Ramos (cell line): Measurements from ENCODE around the gene CLPTM1.

Experiments used
- in situ Hi-C: fragments of 300-500 bp; cut with MboI; formaldehyde crosslinking; loops from one replicate; pipeline ENCODE4 v1.14.3; 2022; ENCODE audit warnings: low sequenced_read_pairs; ENCODE audit not compliant: unreplicated experiment

Gene CLPTM1

DNA sequence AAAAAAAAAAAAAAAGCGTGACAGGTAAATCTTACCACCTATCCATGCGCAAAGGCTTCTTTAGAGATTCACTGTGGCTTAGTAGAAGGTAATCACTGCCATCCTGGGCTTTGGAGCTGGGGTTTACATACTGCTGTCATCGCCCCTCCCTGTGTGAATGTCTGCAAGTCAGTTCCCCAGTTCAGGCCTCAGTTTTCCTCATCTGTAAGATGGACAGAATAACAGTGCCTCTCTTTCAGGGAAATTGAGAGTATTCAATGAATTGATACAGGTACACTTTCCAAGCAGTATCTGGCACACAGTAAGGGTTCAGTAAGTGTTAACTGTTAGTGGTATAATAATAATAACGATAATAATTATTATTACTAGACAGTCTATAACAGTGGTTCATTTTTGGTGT lies 48.3 kb downstream of the CLPTM1 start:
- in situ Hi-C loops, result no loop called here

DNA sequence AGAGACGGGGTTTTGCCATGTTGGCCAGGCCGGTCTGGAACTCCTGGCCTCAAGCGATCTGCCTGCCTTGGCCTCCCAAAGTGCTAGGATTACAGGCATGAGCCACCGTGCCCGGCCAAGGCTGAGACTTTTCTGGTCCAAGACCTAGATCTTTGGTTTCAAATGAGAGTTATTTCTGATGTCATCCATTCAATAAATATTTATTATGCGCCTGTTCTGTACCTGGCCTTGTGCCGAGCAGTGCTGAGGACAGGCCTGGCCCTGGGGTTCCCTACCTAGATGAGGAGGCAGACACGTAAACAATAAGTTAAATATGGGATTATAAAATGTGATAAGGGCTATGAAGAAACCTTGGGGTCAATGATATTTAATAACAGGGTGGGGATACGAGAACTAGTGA lies 50.6 kb downstream of the CLPTM1 start:
- in situ Hi-C loops, result no loop called here

DNA sequence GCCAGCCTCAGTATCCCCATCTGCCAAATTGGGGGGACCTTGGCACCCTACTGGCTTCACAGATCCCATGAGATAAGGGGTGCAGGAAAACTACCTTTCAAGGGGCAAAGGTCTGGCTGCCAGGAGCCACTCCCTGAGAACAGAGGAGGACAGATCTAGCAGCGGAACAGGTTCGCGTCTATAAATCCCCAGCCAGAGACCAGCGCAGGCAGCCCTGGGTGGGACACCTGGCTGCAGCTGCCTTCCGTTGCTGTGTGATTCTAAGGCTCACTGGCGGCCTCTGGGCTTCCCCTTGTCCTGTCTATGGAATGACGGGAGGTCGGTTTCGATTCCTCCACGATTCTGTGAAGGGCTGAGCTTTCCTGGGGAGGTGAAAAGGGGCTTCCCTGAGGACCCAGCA lies 53.4 kb downstream of the CLPTM1 start:
- in situ Hi-C loops, result no loop called here

DNA sequence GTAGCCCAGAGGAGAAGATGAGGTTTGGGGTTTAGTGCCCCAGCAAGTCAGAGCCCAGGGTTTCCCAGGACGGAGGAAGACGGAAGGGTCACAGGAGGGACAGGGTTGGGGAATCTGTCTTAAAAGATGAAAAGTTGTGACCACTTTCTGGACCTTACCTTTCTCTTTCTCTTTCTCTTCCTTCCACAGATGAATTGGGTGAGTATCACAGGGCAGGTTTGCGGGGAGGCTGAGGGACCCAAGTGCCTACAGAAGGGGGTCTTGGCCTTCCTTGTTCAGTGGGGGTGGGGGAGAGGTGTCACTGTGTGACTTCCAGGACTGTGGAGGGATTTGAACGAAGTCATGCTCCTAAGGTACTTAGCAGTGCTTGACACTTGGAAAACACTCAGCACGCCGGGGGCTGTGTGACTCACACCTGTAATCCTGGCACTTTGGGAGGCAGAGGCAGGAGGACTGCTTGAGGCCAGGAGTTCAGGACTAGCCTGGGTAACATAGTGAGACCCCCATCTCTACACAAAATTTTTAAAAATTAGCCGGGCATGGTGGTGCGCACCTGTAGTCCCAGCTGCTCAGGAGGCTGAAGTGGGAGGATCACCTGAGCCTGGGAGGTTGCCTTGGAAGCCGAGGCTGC lies 54.6 kb downstream of the CLPTM1 start:
- in situ Hi-C loops, result no loop called here

DNA sequence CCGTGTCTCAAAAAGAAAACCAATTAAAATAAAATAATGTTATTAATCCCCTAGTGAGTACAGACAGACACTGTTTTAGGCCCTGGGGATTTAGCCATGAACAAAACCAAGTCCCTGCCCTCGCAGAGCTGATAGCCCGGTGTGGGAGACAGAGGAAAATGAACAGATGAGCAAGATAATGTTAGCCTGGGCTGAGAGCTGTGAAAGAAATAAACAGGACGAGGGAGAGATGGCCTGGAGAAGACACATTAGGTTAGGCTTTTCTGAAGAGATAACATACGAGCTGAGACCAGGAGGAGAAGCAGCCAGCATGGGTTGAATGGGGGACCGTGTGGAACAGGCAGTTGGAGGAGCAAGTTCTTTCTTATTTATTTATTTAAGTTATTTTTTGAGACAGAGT lies 55.1 kb downstream of the CLPTM1 start:
- in situ Hi-C loops, result no loop called here

DNA sequence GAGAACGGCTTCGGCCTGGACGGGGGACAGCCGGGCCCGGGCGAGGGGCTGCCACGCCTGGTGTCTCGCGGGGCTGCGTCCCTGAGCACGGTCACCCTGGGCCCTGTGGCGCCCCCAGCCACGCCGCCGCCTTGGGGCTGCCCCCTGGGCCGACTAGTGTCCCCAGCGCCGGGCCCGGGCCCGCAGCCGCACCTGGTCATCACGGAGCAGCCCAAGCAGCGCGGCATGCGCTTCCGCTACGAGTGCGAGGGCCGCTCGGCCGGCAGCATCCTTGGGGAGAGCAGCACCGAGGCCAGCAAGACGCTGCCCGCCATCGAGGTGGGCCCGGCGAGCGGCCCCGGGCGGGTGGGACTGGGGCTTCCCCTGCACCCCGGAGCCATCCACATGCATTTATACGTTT lies 56.8 kb downstream of the CLPTM1 start:
- in situ Hi-C loops, result no loop called here

DNA sequence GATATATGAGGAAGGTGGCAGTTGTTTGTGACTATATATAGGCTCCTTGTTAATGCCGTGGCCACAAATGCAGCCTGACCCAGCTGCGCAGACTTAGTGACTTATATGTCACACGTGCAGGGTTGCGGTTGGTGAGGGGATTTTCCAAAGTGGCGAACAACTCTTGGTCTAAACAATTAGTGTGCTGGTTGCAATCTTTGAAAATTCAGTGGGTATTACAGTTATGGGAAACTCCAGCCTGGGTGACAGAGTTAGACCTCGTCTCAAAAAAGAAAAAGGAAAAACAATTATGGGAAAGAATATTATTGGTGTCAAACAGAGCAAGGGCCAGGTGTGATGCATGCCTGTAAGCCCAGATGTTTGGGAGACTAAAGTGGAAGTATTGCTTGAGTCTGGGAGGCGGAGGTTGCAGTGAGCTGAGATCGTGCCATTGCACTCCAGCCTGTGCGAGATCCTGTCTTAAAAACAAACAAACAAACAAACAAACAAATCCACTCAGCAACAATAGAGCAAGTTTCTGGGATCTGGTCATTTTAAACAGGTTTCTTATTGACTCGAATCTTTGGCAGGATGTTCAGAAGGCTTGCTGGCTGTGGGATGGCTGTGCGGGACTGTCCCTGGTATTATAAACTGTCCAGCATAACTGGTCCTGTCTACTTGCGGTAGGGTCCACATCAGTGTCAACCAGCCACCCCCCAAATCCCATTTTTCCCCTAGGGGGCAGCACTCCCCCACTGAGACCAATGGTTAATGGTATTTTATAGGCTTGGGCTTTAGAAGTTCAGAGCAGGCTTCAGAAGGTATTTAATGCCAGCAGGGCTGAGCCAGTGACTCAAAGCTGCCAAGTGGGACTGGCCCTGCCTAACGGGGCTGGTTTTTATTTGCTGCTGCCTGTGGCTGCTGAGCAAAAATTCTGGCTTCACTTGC lies 61.5 kb downstream of the CLPTM1 start:
- in situ Hi-C loops, result no loop called here

DNA sequence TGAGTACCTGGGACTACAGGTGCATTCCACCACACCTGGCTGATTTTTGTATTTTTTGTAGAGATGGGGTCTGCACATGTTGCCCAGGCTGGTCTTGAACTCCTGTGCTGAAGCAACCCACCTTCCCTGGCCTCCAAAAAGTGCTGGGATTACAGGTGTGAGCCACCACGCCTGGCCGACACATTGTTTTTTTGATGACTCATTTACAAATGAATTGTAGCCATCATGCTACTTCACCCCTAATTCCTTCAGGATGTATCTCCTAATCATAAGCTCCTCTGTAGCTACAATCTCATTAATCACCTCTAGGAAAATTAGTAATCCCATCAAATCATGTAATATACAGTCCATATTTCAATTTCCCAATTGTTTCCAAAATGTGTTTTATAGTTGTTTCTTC lies 64.0 kb downstream of the CLPTM1 start:
- in situ Hi-C loops, result no loop called here

DNA sequence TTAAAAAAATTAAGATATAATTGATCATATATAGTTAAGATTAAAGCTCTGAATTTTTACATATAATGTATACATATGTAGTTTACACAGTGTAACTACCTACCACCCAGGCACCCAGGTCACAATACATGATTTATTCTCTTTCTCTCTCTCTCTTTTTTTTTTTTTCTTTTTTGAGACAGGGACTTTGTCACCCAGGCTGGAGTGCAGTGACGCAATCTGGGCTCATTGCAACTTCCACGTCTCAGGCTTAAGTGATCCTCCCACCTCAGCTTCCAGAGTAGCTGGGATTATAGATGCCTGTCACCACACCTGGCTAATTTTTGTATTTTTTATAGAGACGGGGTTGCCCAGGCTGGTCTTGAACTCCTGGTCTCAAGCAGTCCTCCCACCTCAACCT lies 64.9 kb downstream of the CLPTM1 start:
- in situ Hi-C loops, result no loop called here

DNA sequence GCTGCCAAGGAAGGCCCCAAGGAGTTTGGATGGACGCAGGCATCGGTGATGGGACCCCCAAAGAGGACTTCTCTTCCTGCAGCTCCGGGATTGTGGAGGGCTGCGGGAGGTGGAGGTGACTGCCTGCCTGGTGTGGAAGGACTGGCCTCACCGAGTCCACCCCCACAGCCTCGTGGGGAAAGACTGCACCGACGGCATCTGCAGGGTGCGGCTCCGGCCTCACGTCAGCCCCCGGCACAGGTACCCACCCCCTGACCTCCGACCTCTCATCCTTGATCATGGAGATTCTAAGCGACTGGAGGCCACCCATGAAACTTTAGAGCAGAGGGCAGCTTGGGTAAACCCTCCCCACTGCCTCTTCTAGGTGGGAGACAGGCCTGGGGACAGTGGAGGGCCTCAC lies 66.8 kb downstream of the CLPTM1 start:
- in situ Hi-C loops, result no loop called here

DNA sequence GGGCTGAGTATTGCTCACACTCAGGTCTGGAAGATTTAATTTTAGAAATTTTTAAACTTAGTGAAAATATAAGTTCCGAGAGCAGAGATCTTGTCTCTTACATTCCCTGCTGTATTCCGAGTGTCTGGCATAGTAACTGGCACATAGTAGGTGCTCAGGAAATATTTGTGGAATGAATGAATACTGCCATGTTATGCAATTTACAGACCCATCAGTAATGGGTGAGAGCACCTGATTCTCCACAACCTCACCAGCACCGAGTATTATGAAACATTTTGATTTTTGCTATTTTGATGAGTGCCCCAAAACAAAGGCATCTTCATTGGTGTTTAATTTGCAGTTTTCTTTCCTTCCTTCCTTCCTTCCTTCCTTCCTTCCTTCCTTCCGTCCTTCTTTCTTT lies 67.9 kb downstream of the CLPTM1 start:
- in situ Hi-C loops, result no loop called here

DNA sequence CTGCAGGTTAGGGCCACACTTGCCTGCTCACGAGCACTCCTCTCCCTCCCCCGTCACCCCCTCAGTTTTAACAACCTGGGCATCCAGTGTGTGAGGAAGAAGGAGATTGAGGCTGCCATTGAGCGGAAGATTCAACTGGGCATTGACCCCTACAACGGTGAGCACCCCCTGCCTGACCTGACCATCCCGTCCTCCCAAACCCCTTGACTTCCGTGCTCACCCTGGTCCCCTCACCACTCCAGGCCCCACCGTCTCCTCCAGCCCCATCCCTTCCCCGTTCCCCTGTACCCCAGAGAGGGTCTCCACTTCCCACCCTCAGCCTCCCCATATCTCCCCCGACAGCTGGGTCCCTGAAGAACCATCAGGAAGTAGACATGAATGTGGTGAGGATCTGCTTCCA lies 70.1 kb downstream of the CLPTM1 start:
- in situ Hi-C loops, result no loop called here

DNA sequence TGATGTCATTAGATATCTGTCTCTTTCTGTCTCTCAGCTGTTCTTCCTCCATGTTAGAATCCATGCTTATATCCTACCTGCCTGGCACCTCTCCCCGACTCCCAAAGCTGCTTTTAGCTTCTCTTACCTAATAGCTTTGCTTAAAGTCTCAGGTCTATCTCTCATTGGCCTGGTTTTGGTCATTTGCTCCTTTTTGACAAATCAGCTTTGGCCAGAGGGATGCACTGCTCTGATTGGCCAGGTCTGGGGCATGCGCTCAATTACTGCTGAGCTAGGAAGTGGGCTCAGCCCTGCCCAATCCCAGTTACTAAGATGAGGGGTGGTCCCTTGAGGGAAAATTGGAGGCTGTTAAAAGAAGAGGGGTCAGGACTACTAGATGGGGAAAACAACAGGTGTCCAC lies 72.2 kb downstream of the CLPTM1 start:
- in situ Hi-C loops, result no loop called here

DNA sequence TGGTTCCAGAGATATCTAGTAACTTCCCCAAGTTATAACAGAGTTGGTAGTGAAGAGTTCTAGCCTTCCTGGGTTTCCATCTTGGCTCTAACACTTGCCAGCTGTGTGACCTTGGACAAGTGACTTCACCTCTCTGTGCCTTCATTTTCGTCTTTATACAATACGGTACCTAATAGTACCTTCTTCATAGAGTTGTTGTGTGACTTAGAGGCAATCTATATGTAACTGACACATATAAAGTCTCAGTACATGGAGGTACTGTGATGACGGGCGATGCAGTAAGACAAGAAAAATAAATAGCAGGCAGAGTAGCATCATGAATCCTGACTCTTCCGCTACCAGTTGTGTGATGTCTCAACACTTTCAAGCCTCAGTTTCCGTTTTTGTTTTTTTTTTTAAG lies 75.6 kb downstream of the CLPTM1 start:
- in situ Hi-C loops, result no loop called here

DNA sequence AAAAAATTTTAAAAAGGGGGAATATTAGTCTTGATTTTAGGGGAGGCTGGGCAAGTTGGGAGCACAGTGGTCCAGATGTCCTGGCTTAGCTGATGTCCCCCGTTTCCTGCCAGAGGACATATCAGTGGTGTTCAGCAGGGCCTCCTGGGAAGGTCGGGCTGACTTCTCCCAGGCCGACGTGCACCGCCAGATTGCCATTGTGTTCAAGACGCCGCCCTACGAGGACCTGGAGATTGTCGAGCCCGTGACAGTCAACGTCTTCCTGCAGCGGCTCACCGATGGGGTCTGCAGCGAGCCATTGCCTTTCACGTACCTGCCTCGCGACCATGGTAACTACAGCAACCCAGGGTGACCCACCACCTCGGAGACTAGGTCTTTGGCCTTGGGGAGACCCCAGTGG lies 77.2 kb downstream of the CLPTM1 start:
- in situ Hi-C loops, result no loop called here

DNA sequence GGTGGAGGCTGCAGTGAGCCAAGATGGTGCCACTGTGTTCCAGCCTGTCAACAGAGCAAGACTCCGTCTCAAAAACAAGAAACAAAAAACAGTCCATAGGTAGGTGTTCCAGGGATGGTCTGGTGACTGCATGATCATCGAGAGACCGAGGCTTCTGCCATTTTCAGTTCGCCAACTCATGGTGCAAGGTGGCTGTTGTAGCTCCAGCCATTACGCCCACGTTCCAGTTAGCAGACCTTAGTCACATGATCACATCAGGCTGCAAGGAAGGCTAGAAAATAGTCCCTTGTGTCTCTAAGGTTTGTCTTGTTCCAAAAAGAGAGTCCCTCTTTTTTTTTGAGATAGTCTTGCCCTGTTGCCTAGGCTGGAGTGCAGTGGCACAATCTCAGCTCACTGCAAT lies 80.6 kb downstream of the CLPTM1 start:
- in situ Hi-C loops, result no loop called here

DNA sequence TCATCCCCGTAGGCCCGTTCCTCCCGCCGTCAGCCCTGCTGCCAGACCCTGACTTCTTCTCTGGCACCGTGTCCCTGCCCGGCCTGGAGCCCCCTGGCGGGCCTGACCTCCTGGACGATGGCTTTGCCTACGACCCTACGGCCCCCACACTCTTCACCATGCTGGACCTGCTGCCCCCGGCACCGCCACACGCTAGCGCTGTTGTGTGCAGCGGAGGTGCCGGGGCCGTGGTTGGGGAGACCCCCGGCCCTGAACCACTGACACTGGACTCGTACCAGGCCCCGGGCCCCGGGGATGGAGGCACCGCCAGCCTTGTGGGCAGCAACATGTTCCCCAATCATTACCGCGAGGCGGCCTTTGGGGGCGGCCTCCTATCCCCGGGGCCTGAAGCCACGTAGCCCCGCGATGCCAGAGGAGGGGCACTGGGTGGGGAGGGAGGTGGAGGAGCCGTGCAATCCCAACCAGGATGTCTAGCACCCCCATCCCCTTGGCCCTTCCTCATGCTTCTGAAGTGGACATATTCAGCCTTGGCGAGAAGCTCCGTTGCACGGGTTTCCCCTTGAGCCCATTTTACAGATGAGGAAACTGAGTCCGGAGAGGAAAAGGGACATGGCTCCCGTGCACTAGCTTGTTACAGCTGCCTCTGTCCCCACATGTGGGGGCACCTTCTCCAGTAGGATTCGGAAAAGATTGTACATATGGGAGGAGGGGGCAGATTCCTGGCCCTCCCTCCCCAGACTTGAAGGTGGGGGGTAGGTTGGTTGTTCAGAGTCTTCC lies 82.4 kb downstream of the CLPTM1 start:
- in situ Hi-C loops, result no loop called here

DNA sequence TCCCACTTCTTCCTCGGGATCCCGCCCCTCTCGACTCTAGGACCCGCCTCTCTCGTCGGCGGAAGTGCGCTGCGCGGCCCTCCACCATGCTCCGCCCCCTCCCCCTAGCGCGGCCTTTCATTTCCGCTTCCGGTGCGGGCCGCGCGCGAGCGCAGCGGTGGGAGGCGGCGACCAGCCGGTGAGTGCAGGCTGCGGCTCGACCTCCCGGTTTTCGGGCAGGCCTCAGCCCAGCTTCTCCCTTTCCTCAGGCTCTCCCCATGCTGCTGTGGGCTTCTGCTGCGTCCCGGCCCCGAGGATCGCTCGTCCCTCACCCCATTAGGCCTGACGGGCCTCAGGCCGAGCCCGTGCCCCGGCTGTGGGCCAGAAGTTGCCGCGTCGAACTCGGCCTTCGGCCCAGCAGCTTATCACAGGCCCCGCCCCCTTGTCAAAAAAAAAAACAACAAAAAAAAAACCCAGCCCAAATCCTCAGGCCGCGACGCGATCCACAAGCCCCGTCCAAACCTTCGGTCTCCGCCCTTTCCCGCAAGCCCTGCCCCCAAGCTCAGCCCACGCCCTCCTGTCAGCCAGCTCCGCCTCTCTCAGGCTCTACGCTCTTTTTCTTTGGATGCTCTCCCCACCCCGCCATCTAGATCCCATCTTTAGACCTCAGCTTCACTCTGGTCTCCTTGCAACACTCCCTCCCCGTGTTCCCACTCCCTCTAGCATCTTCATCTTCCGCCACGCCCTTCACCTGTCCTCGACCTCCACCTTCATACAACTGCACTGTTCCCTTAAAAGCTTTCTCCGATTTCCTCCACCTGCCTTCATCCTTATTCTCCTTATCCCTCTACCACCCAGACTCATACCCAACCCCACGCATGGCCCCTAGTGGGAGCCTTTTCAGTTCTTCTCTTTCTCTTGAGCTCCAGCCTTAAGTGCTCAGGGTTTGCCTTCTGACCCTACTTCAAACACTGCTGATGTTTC lies 84.0 kb downstream of the CLPTM1 start, which contains the start of gene CLASRP:
Gene CLASRP (plus strand): TSS at position 115 of the 963 bp plus-strand sequence. CDS start 1,168 bp downstream, outside the sequence.
- in situ Hi-C loops, result no loop called here

DNA sequence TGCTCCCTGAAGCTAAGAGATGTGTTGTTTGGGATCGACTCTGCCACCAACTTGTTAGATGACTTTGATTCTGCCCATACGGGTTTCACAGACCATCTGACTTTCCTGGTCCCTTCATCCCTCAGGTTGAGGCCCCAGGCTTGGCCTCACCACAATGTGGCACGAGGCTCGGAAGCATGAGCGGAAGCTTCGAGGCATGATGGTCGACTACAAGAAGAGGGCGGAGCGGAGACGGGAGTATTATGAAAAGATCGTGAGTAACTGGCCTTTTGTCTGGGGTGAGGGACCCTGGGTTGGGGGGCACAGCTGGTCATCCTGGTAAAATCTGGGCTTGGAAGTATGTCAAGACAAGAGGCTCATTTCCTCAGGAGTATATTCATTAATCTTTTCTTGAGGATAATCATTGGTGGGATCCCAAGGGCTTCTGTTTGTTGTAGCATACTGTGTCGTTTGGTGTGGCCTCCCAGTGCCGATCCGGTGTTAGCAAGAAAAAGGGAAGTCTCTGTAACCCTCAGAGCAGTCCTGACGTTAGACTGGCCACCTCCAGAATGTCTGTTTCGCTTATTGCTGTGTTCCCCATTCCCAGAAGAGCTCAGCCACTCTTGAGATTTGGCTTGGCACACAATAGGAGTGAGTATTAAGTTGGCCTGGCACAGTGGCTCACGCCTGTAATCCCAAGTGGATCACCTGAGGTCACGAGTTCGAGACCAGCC lies 85.0 kb downstream of the CLPTM1 start:
- in situ Hi-C loops, result no loop called here
